Measurements from ENCODE around the gene TNF.

GRCh38 chr6:31557443-31558317 lies 17.7 kb upstream of the TNF start:
- no peak for TF ChIP-seq CTCF (conservative IDR thresholded peaks at IDR 0.05; ENCODE audit: low read depth, low read length)
- TF ChIP-seq EZH2 (IDR thresholded peaks at IDR 0.05; ENCODE audit: low read length, unreplicated experiment), result no peak
- TF ChIP-seq EZH2phosphoT487 (IDR thresholded peaks at IDR 0.05; ENCODE audit: borderline replicate concordance, low read length), result no peak

Data from PC-3 (cell line).